Ectodermal cell (in vitro differentiated cells): Measurements from ENCODE around the gene SSBP3.
A peak's percentile ranks its signal among the peaks of the same experiment; 100 is the strongest.

Experiments
- H3K27ac ChIP-seq: 2 replicates; pipeline ENCODE4 v1.7.0; 2013; ENCODE audit warnings: mild to moderate bottlenecking, low read depth, low read length; ENCODE audit not compliant: insufficient read depth, poor library complexity, severe bottlenecking
- H3K27me3 ChIP-seq: 2 replicates; pipeline ENCODE4 v1.7.0; 2013; ENCODE audit warnings: mild to moderate bottlenecking, low read length; ENCODE audit not compliant: insufficient read depth, control insufficient read depth, poor library complexity, severe bottlenecking
- H3K36me3 ChIP-seq: one replicate; pipeline ENCODE4 v1.7.0; 2013; ENCODE audit warnings: low read length; ENCODE audit not compliant: control insufficient read depth, insufficient read depth
- H3K4me1 ChIP-seq: one replicate; pipeline ENCODE4 v1.7.0; 2013; ENCODE audit warnings: low read length; ENCODE audit not compliant: control insufficient read depth, insufficient read depth
- H3K4me3 ChIP-seq: 2 replicates; pipeline ENCODE4 v1.7.0; 2013; ENCODE audit warnings: low read depth, low read length, control low read depth; ENCODE audit not compliant: insufficient read depth
- H3K9me3 ChIP-seq: 2 replicates; pipeline ENCODE4 v1.7.0; 2013; ENCODE audit warnings: mild to moderate bottlenecking, low read length, moderate library complexity; ENCODE audit not compliant: control insufficient read depth
- WGBS, 2 experiments: methylation state at CpG; one replicate each; pipeline ENCODE4 v1.1.7; 2013; ENCODE audit warnings: missing lambda C conversion rate in 2 of 2; 5-methylcytosine and 5-hydroxymethylcytosine counted together

SSBP3 gene

DNA sequence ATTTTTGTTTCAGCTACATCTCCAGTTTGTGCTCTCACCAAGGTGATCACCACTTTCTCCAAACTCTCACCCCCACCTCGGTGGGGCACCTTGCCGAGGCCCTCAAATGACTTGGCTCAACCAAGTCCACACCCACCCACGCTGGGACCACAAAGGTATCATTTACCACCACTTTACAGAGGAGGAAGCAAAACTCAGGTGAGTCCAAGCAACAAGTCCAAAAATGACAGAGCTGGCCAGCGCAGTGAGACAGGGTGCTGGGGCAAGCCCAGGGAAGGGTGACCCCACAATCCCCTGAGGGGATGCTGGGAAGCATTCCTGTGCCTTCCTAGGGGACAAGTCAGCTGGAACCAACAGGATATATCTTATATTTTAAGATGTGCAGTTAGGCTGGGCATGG is 24.7 kb downstream of the SSBP3 start:
- Histone ChIP-seq H3K4me3 (no peak overlapping the region), H3K4me1 (peaks cover 36% of the 10 kb centered on the region), H3K27ac (no peak overlapping the region), H3K36me3 (no peaks in the 10 kb centered on the region), H3K9me3 (no peaks in the 10 kb centered on the region), H3K27me3 (no peaks in the 10 kb centered on the region)
- 93 to 94% methylated on average over 4 of the region's 4 CpGs for WGBS, 2 experiments

DNA sequence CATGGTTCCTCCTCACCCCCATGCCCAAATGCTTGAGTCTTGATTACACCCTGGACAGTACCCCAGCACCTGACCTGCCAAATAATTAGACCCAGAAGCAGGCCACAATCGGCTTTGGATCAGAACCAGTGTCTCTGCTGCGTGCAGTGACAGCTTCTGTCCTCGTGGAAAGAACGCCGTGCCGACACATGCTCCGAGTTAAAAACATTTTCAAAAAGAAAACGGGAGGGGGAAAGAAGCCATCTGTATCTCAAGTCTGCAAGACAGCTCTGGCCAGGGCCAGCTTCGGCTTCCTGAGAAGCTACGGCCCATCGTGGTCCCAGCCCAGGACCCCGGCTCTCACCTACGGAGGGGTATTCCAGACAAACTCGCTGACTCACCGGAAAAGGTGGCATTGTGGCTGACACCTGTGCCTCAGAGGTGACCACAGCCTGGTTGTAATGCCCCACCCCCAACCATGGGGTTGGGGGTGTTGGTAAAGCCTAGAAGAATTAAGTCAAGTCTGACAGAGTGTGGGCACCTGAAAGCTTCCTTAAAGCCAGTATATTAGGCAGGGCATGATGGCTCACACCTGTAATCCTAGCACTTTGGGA is 25.8 kb downstream of the SSBP3 start:
- Histone ChIP-seq H3K27me3 (no peaks in the 10 kb centered on the region), H3K9me3 (no peaks in the 10 kb centered on the region), H3K4me1 (peaks cover 48% of the 10 kb centered on the region), H3K27ac (no peak overlapping the region), H3K4me3 (no peak overlapping the region), H3K36me3 (no peaks in the 10 kb centered on the region)
- WGBS, 2 experiments = 89 to 91% methylated on average over 15 of the region's 15 CpGs

DNA sequence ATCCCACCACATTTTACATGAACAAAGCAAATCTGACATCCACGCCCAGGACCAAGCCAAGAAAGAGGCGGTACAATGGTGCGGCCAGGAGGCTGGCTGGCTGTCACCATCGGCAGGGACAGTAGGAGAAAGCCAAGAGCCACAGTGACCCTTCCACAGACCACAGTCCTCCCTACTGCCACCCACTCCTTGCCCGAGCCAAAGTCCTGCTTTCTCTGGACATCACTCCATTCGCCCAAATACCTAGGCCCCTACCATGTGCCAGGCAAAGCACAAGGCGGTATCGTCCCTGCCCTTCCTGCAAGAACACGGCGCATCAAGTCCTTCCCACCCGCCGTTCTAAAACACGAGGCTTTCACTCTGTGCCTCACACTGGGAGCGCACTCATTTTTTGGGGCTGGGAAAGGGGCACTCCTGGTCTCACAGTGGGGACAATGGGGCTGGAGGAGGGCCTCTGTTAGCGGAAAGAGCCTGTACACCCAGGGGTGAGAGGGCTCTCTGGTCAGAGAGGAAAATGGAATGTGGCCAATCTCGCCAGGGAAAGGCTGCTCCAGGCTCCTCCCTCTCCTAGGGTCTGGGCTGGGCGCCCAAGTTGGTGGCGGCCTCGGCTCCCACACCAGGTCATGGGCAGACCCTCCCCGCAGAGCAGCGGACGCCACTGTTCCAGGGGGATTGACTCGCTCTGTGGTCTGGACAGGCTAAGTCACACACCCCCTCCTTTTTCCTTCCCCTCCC is 26.5 kb downstream of the SSBP3 start:
- Histone ChIP-seq H3K36me3 (no peaks in the 10 kb centered on the region), H3K27me3 (no peaks in the 10 kb centered on the region), H3K27ac (peak overlapping the region; percentile 99), H3K9me3 (no peaks in the 10 kb centered on the region), H3K4me1 (peaks cover 54% of the 10 kb centered on the region), H3K4me3 (no peak overlapping the region)
- 82 to 83% methylated on average over 23 of the region's 23 CpGs for WGBS, 2 experiments

DNA sequence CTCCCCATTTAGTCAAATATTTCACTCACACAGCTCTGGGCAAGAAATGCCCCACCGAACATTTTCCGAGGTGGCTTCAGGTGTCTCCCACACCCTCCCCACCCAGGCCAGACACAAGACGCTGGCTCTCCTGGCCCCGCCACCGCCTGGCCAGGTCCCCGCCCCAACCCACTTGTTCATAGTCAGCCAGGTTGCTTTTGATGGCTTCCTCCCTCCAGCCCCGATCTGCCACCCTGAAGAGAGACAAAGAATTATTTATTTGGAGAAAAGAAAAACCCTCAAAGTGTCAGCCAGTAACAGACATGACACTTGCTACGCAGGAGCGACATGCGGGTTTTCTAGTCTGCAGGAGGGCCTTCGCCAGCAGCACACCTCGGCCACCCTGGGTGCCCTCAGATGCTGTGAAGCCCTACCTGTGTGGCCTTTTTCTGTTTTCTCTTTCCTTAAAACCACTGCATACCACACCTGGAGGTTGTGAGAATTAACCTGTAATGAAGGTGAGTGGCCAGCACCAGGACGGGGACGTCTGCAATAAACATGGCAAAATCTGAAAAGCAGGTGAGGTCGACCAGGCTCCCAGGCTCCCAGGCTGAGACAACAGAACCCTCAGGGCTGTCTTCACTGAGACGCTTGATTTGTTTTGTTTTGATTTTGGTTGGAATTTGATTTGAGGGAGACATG is 27.2 kb downstream of the SSBP3 start:
- Histone ChIP-seq H3K4me1 (peaks cover 61% of the 10 kb centered on the region), H3K4me3 (no peak overlapping the region), H3K27me3 (no peaks in the 10 kb centered on the region), H3K27ac (peak overlapping the region; percentile 99), H3K36me3 (no peaks in the 10 kb centered on the region), H3K9me3 (no peaks in the 10 kb centered on the region)
- WGBS, 2 experiments = 33 to 37% methylated on average over 15 to 16 of the region's 16 CpGs

DNA sequence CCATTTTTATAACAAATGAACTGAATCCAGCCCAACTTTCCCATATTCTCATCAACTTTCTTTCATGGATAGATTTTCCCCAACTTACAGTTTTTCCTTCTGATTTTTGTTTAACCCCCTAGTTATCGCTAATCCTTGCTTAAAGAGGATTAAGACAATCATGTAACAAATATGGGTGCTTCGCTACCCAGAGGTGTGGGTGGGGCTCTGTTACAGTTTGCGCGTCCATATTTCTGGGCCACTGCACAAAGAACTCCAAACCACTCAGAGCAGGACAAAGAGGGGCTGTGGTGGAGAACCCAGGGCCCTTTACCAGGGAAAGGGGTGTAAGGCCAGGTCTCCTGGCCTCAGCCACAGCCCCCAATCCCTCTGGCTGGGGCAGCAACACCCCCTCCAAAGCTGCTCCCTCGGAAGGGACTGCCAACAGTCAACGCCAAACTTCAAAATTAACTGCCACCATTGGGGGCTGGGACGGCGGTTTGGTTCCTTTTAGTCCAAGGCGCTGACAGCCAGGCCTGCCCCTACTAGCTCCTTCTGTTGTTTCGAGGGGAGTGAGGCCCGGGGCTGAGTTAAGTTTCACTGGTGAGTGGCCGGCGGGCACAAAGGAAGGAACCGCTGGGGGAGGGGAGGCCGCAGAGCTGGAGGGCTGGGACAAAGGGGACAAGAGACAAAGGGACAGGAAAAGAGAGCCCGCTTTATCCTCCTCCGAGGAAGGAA is 27.9 kb downstream of the SSBP3 start:
- no peaks in the 10 kb centered on the region for H3K27me3 ChIP-seq
- WGBS, 2 experiments = 16 to 18% methylated on average over 17 of the region's 17 CpGs
- no peak overlapping the region for H3K4me3 ChIP-seq

DNA sequence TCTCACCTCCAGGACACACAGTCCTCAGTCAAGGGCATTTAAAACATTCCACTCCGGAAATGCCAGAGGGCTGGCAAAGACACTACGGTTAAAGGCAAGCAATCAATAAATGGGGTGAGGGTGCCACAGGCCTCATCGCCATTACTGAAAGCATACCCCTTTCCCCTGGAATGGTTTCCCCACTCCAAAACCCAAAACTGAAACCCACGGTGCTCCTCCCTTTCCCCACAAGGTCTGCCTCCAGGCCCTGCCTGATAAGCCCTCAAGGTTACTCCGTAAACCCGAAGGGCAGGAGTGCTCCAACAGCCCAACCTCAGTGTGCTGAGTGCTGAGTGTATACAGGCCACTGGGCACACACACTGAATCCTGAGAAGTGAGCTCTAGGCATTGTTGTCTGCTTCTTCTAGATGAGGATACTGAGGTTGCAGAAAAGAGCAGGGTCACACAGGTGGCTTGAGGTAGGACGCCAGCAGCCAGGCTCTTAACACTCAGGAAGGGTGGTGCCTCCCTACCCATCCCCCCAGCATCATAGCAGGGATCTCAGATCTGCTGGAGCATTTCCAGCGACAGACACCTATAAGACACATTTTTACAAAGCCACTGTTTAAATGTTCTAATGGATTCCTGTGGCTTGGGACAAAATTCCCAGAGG is 29.0 kb downstream of the SSBP3 start:
- WGBS, 2 experiments = 73 to 74% methylated on average over 8 of the region's 8 CpGs
- Histone ChIP-seq H3K36me3 (no peaks in the 10 kb centered on the region), H3K4me3 (no peak overlapping the region), H3K9me3 (no peaks in the 10 kb centered on the region), H3K4me1 (peaks cover 75% of the 10 kb centered on the region), H3K27me3 (no peaks in the 10 kb centered on the region), H3K27ac (no peak overlapping the region)

More for the DNA sequence above, 27.9 kb downstream of the SSBP3 start:
- Histone ChIP-seq H3K4me1 (peaks cover 66% of the 10 kb centered on the region), H3K9me3 (no peaks in the 10 kb centered on the region), H3K36me3 (no peaks in the 10 kb centered on the region), H3K27ac (peak overlapping the region; percentile 99)

DNA sequence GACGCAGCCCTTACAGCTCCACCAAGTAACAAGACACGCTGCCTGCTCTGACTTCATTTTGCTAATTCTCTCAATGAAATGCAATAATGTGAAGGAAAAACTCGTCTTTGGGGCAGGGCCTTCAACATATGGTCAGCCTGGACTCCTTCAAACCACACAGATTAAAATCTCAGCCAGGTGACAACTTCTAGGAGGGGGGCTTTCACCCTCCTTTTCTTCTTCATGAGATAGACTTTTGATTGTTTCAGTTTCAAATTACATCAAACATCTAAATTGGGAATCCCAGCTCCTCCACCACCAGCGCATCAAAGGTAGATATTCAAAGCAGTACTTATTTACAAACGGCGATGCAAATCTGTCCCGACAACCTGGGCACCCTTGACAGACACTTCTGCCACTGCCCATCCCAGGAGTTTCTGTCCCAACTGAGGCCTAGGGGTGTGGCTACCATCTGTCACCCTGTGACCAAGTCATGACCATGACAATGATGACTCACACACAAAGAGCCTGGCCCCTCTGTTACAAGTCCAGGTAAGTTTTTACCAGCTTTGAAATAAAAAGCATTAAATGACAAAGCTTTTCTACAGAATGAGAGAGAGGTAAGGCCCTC is 29.7 kb downstream of the SSBP3 start:
- no peaks in the 10 kb centered on the region for H3K36me3 ChIP-seq
- peaks cover 75% of the 10 kb centered on the region for H3K4me1 ChIP-seq
- H3K27me3 ChIP-seq = no peaks in the 10 kb centered on the region
- peak overlapping the region; percentile 16 for H3K27ac ChIP-seq
- no peaks in the 10 kb centered on the region for H3K9me3 ChIP-seq
- H3K4me3 ChIP-seq = no peak overlapping the region
- WGBS, 2 experiments = 70 to 75% methylated on average over 7 of the region's 7 CpGs

DNA sequence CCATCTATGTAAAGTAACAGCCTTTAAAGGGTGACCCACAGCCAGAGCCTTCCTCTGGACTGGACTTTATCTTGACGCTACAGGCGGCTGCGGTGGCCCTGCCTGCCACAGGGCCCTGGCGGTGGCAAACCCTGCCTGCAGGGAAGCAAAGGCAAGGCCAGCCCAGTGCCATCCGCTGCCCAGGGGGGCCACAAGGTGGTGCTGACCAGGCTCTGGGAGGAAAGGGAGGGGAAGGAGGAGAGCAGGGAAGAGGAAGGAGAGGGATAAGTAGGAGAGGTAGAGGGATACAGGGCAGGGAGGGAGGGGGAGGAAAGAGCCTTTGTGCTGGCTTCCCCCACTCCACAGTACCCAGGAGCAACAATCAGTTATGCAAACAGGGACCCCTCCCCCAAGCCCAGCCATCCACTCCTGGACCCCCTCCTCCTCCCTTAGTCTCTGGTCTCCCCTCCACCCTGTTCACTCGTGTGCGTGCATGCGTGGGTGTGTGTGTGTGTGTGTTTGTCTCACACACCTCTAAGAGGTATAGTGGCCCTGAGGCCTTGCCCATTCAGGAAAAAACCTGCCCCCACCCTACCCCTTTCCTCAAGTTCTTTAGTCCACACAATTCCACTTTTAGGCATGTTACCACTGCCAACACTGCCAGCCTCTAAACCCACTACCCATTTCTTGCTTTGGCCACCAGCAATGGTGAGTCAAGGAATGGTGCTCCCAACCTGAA is 30.3 kb downstream of the SSBP3 start:
- H3K27me3 ChIP-seq = no peaks in the 10 kb centered on the region
- 44 to 48% methylated on average over 5 of the region's 8 CpGs for WGBS, 2 experiments
- H3K27ac ChIP-seq = peak overlapping the region; percentile 16
- H3K4me1 ChIP-seq = peaks cover 75% of the 10 kb centered on the region
- H3K9me3 ChIP-seq = no peaks in the 10 kb centered on the region
- no peaks in the 10 kb centered on the region for H3K36me3 ChIP-seq
- H3K4me3 ChIP-seq = no peak overlapping the region

DNA sequence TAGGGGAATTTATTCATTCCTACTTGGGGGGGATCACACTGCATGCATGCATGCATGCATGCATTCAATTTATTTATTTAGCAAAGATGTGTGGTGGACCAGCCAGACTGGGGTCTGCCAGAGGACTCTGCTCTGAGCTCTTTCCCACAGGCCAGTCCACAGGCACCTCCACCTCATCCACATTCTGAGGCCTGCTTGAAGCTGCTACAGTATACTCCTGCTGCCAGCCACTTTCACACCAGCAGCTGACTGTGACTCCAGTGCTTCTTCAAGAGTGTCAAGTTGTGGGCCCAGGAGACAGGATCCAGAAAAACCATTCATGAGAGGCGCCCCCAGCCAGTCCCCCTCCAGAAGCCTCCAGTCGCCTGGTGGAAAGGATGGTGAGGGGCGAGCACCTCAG is 30.9 kb downstream of the SSBP3 start:
- H3K36me3 ChIP-seq = no peaks in the 10 kb centered on the region
- H3K27me3 ChIP-seq = no peaks in the 10 kb centered on the region

More for the DNA sequence above, 30.9 kb downstream of the SSBP3 start:
- 89% methylated on average over 3 of the region's 3 CpGs for WGBS, 2 experiments
- H3K27ac ChIP-seq = no peak overlapping the region
- H3K9me3 ChIP-seq = no peaks in the 10 kb centered on the region
- H3K4me1 ChIP-seq = peaks cover 75% of the 10 kb centered on the region
- no peak overlapping the region for H3K4me3 ChIP-seq
